Karpas-422 (cell line): Measurements from ENCODE around the gene NQO1. TPM values are rescaled to one million over a fixed set of nuclear protein-coding genes. Genes with fewer than 3 reads are reported as not detected.
"Not testable (repeated sequence)": the region's sequence is repeated elsewhere in the genome, so short reads cannot be mapped to it uniquely, and the experiment has no call there.

ENCODE experiments used
- DNase-seq: peaks from one replicate; pipeline ENCODE4 v3.0.0-alpha.2; 2015
- H2AFZ ChIP-seq: fragments of 200-600 bp; sonication (generic); 2 replicates; pipeline ENCODE4 v1.6.1; 2014; ENCODE audit warnings: antibody characterized with exemption, low read length, mixed read lengths
- H3K27ac ChIP-seq: fragments of 200-600 bp; sonication (generic); 2 replicates; pipeline ENCODE4 v1.5.1; 2014; ENCODE audit warnings: mild to moderate bottlenecking, low read length, moderate library complexity
- H3K27me3 ChIP-seq: fragments of 200-600 bp; sonication (generic); 2 replicates; pipeline ENCODE4 v1.6.1; 2014; ENCODE audit warnings: low read length, mixed read lengths
- H3K36me3 ChIP-seq: fragments of 200-600 bp; sonication (generic); 2 replicates; pipeline ENCODE4 v1.6.1; 2014; ENCODE audit warnings: low read length, mixed read lengths; ENCODE audit not compliant: insufficient read depth
- H3K4me1 ChIP-seq: fragments of 200-600 bp; sonication (generic); 2 replicates; pipeline ENCODE4 v1.6.1; 2014; ENCODE audit warnings: mild to moderate bottlenecking, low read length, mixed read lengths
- H3K4me2 ChIP-seq: fragments of 200-600 bp; sonication (generic); 2 replicates; pipeline ENCODE4 v1.6.1; 2014; ENCODE audit warnings: low read length, low read depth, mild to moderate bottlenecking; ENCODE audit not compliant: poor library complexity, severe bottlenecking
- H3K4me3 ChIP-seq: fragments of 200-600 bp; sonication (generic); 2 replicates; pipeline ENCODE4 v1.5.1; 2014; ENCODE audit warnings: mild to moderate bottlenecking, antibody characterized with exemption, low read length, mixed read lengths
- H3K79me2 ChIP-seq: fragments of 200-600 bp; sonication (generic); 2 replicates; pipeline ENCODE4 v1.6.1; 2014; ENCODE audit warnings: mild to moderate bottlenecking, low read length, mixed read lengths
- H3K9ac ChIP-seq: fragments of 200-600 bp; sonication (generic); 2 replicates; pipeline ENCODE4 v1.6.0; 2014; ENCODE audit warnings: low read length
- H3K9me2 ChIP-seq: fragments of 200-600 bp; sonication (generic), shearing (Covaris generic); replicated peaks from 2 replicates; pipeline ENCODE4 v1.6.0; 2014; ENCODE audit warnings: mild to moderate bottlenecking, low read length, moderate library complexity; ENCODE audit not compliant: insufficient read depth
- H3K9me3 ChIP-seq: fragments of 300-700, 200-600 bp; sonication (generic); 2 replicates; pipeline ENCODE4 v1.6.1; 2014; ENCODE audit warnings: low read length, mixed read lengths
- H4K20me1 ChIP-seq: fragments of 200-600 bp; sonication (generic); 2 replicates; pipeline ENCODE4 v1.6.1; 2014; ENCODE audit warnings: mild to moderate bottlenecking, antibody characterized with exemption, low read length, low read depth; ENCODE audit not compliant: insufficient read depth
- total RNA-seq: library from RNA; depleted of rRNA; stranded (reverse); fragments of >200 nt; shearing (Covaris generic); gene quantifications from 2 replicates; pipeline ENCODE4 v1.2.3, GENCODE V29; 2014; ENCODE audit warnings: low replicate concordance

NQO1 gene
- total RNA-seq, 1 experiment from 2014 or later: 16.2 TPM

DNA sequence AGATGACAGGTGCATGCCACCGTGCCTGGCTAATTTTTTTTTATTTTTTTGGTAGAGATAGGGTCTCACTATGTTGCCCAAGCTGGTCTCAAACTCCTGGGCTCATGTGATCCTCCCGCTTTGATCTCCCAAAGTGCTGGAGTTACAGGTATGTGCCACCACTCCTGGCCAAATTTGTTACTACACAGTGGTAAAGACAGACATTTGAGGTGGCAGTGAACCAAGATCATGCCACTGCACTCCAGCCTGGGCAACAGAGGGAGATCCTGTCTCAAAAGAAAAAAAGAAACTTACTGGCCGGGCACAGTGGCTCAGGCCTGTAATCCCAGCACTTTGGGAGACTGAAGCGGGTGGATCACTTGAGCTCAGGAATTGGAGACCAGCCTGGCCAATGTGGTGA lies 2.7 kb upstream of the NQO1 start:
- not testable (repeated sequence) for H3K79me2 ChIP-seq, H3K27me3 ChIP-seq, H4K20me1 ChIP-seq, H3K4me2 ChIP-seq, H3K9ac ChIP-seq, H3K9me3 ChIP-seq, H3K36me3 ChIP-seq, H2AFZ ChIP-seq, H3K4me3 ChIP-seq, H3K27ac ChIP-seq, DNase-seq, H3K9me2 ChIP-seq
- peaks cover 32% of the 10 kb centered on the region for H3K4me1 ChIP-seq

DNA sequence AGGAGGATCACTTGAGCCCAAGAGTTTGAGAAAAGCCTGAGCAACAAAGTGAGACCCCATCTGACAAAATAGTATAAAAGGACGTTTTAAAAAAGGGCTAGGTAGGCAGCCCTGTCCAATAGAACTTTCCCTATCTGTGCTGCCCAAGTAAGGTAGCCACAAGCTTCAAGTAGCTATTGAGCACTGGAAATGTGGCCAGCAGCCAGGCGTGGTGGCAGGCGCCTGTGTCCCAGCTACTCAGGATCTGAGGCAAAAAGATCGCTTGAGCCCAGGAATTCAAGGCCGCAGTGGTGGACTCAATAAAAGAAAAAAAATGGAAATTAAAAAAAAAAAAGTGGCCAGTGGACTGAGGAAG lies 1.5 kb upstream of the NQO1 start:
- Histone ChIP-seq H3K27me3 (no peaks in the 10 kb centered on the region), H3K36me3 (no peaks in the 10 kb centered on the region), H3K9ac (no peak overlapping the region; the same call in 1 of the 2 replicates), H3K9me3 (no peaks in the 10 kb centered on the region), H3K4me3 (no peak overlapping the region), H2AFZ (no peak overlapping the region), H3K9me2 (no peaks in the 10 kb centered on the region), H3K79me2 (peaks cover 8% of the 10 kb centered on the region; the same call in 1 of the 2 replicates), H3K4me2 (no peak overlapping the region), H3K4me1 (peaks cover 32% of the 10 kb centered on the region), H4K20me1 (no peaks in the 10 kb centered on the region), H3K27ac (peak overlapping the region; percentile 86; the same call in 1 of the 2 replicates)
- DNase-seq: no peak

DNA sequence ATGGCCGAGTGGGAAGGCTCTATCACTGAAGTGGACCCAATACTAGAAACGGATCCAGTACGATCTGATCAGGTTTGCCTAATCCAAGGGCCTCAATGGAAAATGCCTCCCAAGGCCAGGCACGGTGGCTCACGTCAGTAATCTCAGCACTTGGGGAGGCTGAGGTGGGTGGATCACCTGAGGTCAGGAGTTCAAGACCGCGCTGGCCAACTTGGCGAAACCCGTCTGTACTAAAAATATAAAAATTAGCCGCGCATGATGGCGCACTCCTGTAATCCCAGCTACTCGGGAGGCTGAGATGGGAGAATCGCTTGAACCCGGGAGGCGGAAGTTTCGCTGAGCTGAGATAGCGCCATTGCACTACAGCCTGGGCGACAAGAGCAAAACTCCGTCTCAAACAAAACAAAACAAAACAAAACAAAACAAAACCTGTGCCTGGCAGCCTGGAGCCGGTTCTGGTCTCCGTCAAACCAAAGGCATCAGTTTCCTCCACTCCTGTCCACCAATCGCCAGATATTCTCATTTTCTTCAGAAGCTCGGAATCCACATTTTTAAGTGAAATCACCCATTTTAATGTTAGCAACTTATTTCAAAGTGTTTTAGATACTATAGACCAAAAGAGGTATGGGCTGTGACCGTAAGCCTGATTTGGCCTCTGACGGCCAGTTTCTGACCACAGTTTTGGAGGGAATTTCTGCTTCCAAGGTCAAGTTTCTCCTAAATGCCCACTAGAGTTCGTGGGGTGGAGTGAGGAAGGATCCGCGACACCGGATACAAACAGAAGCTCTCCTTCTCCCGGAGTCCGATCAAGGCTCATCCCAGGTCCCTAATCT lies 664 bp downstream of the NQO1 start:
- peak overlapping the region; percentile 46 for H2AFZ ChIP-seq
- H3K27ac ChIP-seq: peak overlapping the region; percentile 86
- no peak for DNase-seq

DNA sequence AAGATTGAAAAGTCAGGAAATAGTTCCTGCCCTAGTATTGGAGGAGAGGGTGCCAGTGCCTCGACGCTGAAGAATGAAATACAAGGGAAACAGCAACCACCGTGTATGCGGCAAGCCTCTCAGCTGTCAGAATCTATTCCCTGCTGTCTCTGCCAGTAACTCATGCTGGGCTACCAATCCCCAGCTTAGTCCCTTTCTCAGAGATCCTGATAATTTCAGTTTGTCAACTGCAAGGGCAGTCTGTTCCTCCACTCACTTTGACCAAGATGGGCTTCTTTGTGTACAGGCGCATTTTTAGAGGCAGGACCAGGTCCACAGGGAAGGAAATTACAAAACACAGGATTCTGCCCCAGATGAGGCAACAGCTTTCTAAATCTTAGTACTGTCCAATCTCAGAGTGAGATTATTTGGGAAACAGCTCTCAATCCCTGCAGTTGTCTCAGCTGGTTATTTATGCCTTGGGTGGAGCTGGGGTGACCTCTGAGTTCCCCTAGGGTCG lies 1.3 kb downstream of the NQO1 start:
- Histone ChIP-seq H2AFZ (no peak overlapping the region), H3K27ac (peak overlapping the region; percentile 37), H3K4me2 (peak overlapping the region; percentile 88), H3K9ac (0 out of 2 replicates have a peak overlapping the region, but pooled peaks have one; percentile 0), H3K36me3 (no peaks in the 10 kb centered on the region), H3K4me1 (peaks cover 32% of the 10 kb centered on the region), H3K9me3 (no peaks in the 10 kb centered on the region), H3K79me2 (peaks cover 11% of the 10 kb centered on the region; the same call in 1 of the 2 replicates), H4K20me1 (no peaks in the 10 kb centered on the region), H3K9me2 (no peaks in the 10 kb centered on the region), H3K27me3 (no peaks in the 10 kb centered on the region), H3K4me3 (peak overlapping the region; percentile 71; the same call in 1 of the 2 replicates)
- no peak for DNase-seq

More for the DNA sequence above, 664 bp downstream of the NQO1 start:
- H3K9me2 ChIP-seq: no peaks in the 10 kb centered on the region
- peak overlapping the region; percentile 76 for H3K9ac ChIP-seq
- H3K4me1 ChIP-seq: peaks cover 32% of the 10 kb centered on the region
- H4K20me1 ChIP-seq: no peaks in the 10 kb centered on the region
- no peaks in the 10 kb centered on the region for H3K27me3 ChIP-seq
- H3K4me3 ChIP-seq: peak overlapping the region; percentile 71
- no peaks in the 10 kb centered on the region for H3K9me3 ChIP-seq
- peak overlapping the region; percentile 88 for H3K4me2 ChIP-seq
- peaks cover 11% of the 10 kb centered on the region; the same call in 1 of the 2 replicates for H3K79me2 ChIP-seq
- H3K36me3 ChIP-seq: no peaks in the 10 kb centered on the region

DNA sequence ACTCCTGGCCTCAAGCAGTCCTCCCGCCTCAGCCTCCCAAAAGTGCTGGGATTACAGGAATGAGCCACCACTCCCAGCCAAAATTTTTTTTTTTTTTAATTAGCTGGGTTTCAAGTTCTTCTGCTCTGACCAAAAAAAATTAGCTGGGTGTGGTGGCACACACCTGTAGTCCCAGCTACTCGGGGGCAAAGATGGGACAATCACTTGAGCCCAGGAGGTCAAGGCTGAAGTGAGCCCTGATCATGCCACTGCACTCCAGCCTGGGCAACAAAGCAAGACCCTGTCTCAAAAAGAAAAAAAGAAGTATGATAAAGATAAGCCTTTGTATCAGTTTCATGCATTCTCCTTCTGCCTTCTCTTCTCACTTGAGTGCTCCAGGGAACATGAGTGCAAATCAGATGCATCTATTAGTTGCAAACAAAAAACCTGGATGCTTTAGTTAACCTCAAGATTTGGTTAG lies 1.9 kb downstream of the NQO1 start:
- no peak for DNase-seq
- Histone ChIP-seq H3K4me3 (peak overlapping the region; percentile 71; the same call in 1 of the 2 replicates), H3K27me3 (no peaks in the 10 kb centered on the region), H3K27ac (peak overlapping the region; percentile 37), H3K9me2 (no peaks in the 10 kb centered on the region), H3K79me2 (peaks cover 11% of the 10 kb centered on the region; the same call in 1 of the 2 replicates), H3K36me3 (no peaks in the 10 kb centered on the region), H3K4me1 (peaks cover 32% of the 10 kb centered on the region), H3K9me3 (no peaks in the 10 kb centered on the region), H3K9ac (0 out of 2 replicates have a peak overlapping the region, but pooled peaks have one; percentile 0), H3K4me2 (peak overlapping the region; percentile 88), H2AFZ (no peak overlapping the region), H4K20me1 (no peaks in the 10 kb centered on the region)

GRCh38 chr16:69721441-69721957 lies 4.9 kb downstream of the NQO1 start:
- Histone ChIP-seq H3K4me3 (no peak overlapping the region), H3K4me1 (peaks cover 20% of the 10 kb centered on the region), H3K9me3 (no peaks in the 10 kb centered on the region), H3K79me2 (peaks cover 8% of the 10 kb centered on the region; the same call in 1 of the 2 replicates), H3K27me3 (no peaks in the 10 kb centered on the region), H3K9me2 (no peaks in the 10 kb centered on the region), H3K27ac (no peak overlapping the region), H3K4me2 (no peak overlapping the region), H3K9ac (no peak overlapping the region), H4K20me1 (no peaks in the 10 kb centered on the region), H3K36me3 (no peaks in the 10 kb centered on the region; the same call in 1 of the 2 replicates), H2AFZ (no peak overlapping the region)
- DNase-seq: no peak

GRCh38 chr16:69720822-69721430 lies 5.4 kb downstream of the NQO1 start:
- no peak overlapping the region for H2AFZ ChIP-seq
- no peaks in the 10 kb centered on the region for H3K9me3 ChIP-seq
- H3K36me3 ChIP-seq: no peaks in the 10 kb centered on the region; the same call in 1 of the 2 replicates
- no peaks in the 10 kb centered on the region for H3K9me2 ChIP-seq
- H3K9ac ChIP-seq: no peak overlapping the region
- no peak overlapping the region for H3K27ac ChIP-seq
- peaks cover 6% of the 10 kb centered on the region; the same call in 1 of the 2 replicates for H3K79me2 ChIP-seq
- no peak for DNase-seq
- no peak overlapping the region for H3K4me3 ChIP-seq
- H3K4me2 ChIP-seq: no peak overlapping the region
- no peaks in the 10 kb centered on the region for H3K27me3 ChIP-seq
- H3K4me1 ChIP-seq: peaks cover 16% of the 10 kb centered on the region
- H4K20me1 ChIP-seq: no peaks in the 10 kb centered on the region
